ENCODE measurements around the gene TMEM154.
"Not testable (repeated sequence)": the region's sequence is repeated elsewhere in the genome, so short reads cannot be mapped to it uniquely, and the experiment has no call there.

GRCh38 chr4:152664067-152664378 is 15.8 kb downstream of the TMEM154 start:
- TF ChIP-seq CTCF (IDR thresholded peaks at IDR 0.05; ENCODE audit: poor library complexity, severe bottlenecking); MXI1 (conservative IDR thresholded peaks at IDR 0.05; ENCODE audit: poor library complexity, severe bottlenecking); POLR2AphosphoS5 (IDR thresholded peaks at IDR 0.05); EP300 (conservative IDR thresholded peaks at IDR 0.05; ENCODE audit: poor library complexity, severe bottlenecking): not testable (repeated sequence)
- TF ChIP-seq, protein P1, sequence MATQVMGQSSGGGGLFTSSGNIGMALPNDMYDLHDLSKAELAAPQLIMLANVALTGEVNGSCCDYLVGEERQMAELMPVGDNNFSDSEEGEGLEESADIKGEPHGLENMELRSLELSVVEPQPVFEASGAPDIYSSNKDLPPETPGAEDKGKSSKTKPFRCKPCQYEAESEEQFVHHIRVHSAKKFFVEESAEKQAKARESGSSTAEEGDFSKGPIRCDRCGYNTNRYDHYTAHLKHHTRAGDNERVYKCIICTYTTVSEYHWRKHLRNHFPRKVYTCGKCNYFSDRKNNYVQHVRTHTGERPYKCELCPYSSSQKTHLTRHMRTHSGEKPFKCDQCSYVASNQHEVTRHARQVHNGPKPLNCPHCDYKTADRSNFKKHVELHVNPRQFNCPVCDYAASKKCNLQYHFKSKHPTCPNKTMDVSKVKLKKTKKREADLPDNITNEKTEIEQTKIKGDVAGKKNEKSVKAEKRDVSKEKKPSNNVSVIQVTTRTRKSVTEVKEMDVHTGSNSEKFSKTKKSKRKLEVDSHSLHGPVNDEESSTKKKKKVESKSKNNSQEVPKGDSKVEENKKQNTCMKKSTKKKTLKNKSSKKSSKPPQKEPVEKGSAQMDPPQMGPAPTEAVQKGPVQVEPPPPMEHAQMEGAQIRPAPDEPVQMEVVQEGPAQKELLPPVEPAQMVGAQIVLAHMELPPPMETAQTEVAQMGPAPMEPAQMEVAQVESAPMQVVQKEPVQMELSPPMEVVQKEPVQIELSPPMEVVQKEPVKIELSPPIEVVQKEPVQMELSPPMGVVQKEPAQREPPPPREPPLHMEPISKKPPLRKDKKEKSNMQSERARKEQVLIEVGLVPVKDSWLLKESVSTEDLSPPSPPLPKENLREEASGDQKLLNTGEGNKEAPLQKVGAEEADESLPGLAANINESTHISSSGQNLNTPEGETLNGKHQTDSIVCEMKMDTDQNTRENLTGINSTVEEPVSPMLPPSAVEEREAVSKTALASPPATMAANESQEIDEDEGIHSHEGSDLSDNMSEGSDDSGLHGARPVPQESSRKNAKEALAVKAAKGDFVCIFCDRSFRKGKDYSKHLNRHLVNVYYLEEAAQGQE (IDR thresholded peaks at IDR 0.05; ENCODE audit: borderline replicate concordance): not testable (repeated sequence)
